IMR-90 (cell line): ENCODE results near the gene ZFP36.

Experiments
- CTCF ChIP-seq: conservative IDR thresholded peaks from 2 replicates; pipeline ENCODE4 v1.5.1; 2012; ENCODE audit warnings: mild to moderate bottlenecking, low read depth, low read length, improper control_type of control experiment
- MXI1 ChIP-seq: IDR thresholded peaks from 2 replicates; pipeline ENCODE4 v1.6.1; 2012; ENCODE audit warnings: low read depth, mild to moderate bottlenecking, low read length, moderate library complexity, borderline replicate concordance
- POLR2A ChIP-seq: IDR thresholded peaks from 2 replicates; pipeline ENCODE4 v1.6.1; 2012; ENCODE audit warnings: mild to moderate bottlenecking, low read depth, low read length
- RAD21 ChIP-seq: IDR thresholded peaks from 2 replicates; pipeline ENCODE4 v1.6.1; 2012; ENCODE audit warnings: low read length, improper control_type of control experiment
- TF ChIP-seq, protein P1 (sequence below): fragments of 150-350 bp; IDR thresholded peaks from 2 replicates; pipeline ENCODE4 v1.6.1; 2016; ENCODE audit warnings: low read depth, mild to moderate bottlenecking, low read length, moderate library complexity, borderline replicate concordance

DNA sequence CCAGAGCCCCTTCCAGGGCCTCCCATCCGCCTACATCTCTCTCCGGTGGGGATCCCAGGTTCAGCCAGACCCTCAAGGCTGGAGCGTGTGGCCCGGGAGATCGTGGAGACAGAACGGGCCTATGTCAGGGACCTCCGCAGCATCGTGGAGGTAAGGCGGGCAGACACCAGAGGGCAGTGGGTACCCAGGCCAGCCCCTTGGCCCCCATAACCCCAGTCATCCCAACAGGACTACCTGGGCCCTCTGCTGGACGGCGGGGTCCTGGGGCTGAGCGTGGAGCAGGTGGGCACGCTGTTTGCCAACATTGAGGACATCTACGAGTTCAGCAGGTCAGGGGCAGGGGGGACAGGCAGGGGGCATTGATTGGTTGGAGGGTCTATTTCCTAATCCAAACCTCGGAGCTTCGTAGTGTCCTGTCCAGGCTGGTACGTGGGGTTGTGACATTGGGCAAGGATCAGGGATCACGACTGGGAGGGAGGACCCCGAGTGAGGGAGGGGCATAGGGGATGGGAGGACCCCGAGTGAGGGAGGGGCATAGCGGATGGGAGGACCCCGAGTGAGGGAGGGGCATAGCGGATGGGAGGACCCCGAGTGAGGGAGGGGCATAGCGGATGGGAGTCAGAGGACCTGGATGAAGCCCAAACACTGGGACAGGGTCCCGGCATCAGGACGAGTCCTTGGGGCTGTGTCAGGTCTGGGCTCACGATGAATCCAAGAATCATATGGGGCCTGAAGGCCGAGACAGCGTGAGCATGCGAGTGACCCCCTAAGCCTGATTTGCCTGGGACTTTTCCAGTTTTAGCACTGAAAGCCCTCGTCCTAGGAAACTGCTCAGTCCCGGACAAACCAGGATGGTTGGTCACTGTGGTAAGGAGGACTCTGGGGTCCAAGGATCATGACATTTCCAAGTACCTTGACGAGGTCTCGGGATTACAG is 8.7 kb downstream of the ZFP36 start:
- TF ChIP-seq CTCF (0 out of 2 replicates have a peak, but pooled peaks have one; percentile 10), POLR2A (peak; percentile 45; the same call in 1 of the 2 replicates), RAD21 (peak; percentile 4; the same call in 1 of the 2 replicates), MXI1 (no peak)
- TF ChIP-seq, protein P1, sequence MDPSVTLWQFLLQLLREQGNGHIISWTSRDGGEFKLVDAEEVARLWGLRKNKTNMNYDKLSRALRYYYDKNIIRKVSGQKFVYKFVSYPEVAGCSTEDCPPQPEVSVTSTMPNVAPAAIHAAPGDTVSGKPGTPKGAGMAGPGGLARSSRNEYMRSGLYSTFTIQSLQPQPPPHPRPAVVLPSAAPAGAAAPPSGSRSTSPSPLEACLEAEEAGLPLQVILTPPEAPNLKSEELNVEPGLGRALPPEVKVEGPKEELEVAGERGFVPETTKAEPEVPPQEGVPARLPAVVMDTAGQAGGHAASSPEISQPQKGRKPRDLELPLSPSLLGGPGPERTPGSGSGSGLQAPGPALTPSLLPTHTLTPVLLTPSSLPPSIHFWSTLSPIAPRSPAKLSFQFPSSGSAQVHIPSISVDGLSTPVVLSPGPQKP = no peak
